GM18502 (cell line): ENCODE results near the gene ACTN1.

ENCODE experiments used
- ATAC-seq: cut with Tn5 transposase; IDR thresholded peaks from one replicate; pipeline ENCODE4 v1.9.1; 2021; ENCODE audit warnings: mild to moderate bottlenecking; ENCODE audit not compliant: unreplicated experiment, poor library complexity

Gene ACTN1

DNA sequence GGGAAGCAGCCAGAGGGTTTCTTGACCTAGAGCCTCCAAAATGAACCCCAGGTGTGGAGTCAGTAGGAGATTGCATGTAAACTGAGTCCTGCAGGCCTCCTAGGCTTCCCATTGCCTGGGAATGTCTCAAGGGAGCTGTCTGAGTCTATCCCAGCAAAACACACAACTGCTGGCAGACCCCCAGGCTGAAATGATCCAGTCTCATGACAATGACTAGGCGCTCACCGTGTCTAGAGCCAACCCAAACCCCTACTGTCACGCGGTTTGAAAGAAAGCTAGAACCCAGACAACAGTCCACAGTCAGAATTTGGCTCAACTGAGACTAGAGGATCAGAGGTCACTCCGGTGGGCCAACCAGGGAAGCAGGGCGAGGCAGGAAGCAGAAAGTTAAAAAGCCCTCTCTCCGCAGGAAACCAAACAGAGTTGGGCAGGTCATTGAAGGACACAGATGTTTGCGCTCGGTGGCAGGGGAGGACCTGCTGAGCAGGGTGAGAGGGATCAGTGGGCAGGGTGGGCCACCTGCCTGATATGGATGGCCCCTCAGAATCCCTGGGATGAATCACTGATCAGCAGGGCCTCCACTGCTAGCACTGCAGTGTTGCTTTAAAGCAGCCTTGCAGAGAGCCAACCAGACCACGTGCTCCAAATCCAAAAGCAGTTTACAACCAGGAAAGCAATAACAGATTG is 23.8 kb downstream of the ACTN1 start:
- ATAC-seq: no peak

DNA sequence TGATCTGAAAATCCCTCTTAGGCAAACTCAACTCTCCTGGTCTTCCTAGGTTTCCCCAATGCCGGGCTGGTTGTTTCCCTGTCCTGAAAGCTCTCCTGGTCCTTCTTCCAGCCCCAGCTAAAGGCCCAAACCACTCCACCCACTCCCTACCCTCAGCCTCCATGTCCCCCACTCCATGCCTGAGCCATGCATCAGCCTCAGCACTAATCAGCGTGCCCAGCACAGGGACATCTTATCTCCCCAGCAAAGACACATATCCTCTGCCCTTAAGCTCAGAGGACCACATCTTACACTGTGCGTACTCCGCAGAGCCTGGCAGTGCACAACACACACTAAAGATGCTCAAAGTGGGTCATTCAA is 25.9 kb downstream of the ACTN1 start:
- no peak for ATAC-seq

GRCh38 chr14:68952531-68953195 is 26.4 kb downstream of the ACTN1 start:
- ATAC-seq: no peak

DNA sequence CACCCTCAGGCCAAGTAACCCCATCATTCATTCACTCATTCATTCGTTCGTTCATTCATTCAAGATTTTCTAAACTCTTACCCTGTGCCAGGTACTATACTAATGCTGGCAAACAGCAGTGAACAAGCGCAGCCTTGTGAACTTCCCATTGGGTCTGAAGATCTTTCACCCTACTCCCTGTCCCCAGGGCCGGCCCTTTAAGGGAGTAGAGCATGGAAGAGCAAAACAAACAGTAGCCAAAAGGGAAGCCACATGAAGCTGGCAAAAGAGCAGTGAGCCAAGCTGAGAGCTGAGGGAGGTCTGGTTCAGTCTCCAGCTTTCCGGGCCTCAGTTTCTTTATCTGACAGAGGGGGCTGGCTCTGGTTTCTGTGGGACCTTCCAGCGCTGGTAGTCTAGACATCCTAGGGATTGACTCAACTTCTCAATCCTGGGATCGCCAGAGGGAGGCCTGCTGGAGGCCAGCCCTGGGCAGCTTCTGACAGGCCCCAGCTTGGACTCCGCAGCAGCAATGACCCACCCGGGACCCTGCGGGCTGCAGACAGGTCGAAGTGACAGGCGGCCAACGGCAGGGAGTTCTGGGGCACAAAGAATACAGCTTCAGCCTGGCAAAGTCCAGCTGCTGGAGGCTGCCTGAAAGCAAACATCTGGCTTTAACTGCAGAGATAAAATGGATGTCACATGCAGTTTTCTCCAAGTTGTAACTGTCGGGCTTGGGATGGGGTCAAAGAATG is 27.1 kb downstream of the ACTN1 start:
- ATAC-seq: no peak

GRCh38 chr14:68951035-68951797 is 27.9 kb downstream of the ACTN1 start:
- ATAC-seq: no peak

- no peak for ATAC-seq
Measured at GRCh38 chr14:68950111-68950510, 29.0 kb downstream of the ACTN1 start.

DNA sequence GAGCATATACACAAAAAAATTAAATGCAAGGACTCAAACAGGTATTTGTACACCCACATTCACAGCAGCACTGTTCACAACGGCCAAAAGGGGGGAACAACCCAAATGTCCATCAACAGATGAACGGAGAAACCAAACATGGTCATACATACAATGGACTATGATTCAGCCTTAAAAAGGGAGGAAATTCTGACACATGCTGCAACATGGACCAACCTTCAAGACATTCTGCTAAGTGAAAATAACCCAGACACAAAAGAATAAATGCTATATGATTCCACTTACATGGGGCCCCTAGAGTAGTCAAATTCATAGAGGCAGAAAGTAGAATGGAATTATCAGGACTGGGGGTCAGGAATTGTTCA is 29.5 kb downstream of the ACTN1 start:
- no peak for ATAC-seq

GRCh38 chr14:68948686-68949600 is 30.2 kb downstream of the ACTN1 start:
- ATAC-seq: no peak

GRCh38 chr14:68947802-68948201 is 31.3 kb downstream of the ACTN1 start:
- ATAC-seq: no peak

- no peak for ATAC-seq
Measured at GRCh38 chr14:68946489-68946822, 32.6 kb downstream of the ACTN1 start.

GRCh38 chr14:68945585-68946488 is 33.3 kb downstream of the ACTN1 start:
- no peak for ATAC-seq

- ATAC-seq: no peak
Measured at GRCh38 chr14:68945190-68945584, 33.9 kb downstream of the ACTN1 start.

DNA sequence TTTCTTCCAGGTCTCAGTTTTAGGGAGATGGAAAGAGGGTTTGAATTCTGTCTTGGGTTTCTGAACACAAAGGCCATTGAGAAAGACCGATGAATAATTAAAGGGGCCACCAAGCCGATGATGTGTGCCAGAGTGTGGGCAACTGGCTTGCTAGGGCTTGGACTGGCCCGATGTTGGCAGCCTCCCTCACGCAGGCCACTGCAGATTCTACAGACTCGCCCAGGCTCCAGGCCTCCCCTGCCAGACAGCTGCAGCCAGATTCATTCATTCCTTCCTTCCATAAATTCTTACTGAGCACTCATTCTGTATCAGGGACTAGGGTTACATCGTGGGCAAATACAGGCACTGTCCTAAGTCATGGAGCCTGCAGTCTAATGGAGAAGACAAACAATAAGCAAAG is 34.9 kb downstream of the ACTN1 start:
- no peak for ATAC-seq

DNA sequence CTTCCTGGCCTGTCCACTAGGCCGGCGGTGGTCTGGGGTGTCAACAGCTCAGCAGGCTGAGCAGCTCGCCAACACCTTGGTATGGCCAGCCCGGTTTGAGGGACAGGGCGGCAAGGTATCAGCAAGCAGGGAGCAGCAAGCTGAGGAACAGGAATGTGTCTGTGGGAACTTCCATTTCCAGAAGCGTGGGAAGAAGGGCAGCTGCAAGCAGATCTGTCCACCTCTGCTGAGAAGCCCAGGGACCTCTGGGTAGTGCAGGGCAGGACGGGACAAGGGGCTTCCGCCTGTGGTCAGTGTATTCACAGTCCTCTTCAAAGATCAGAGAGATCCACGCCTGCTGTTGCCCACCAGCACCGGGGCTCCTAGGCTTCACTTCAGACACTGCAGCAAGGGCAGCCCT is 36.0 kb downstream of the ACTN1 start:
- no peak for ATAC-seq

- no peak for ATAC-seq
Measured at GRCh38 chr14:68942296-68943035, 36.6 kb downstream of the ACTN1 start.

- no peak for ATAC-seq
Measured at GRCh38 chr14:68941820-68942219, 37.3 kb downstream of the ACTN1 start.

DNA sequence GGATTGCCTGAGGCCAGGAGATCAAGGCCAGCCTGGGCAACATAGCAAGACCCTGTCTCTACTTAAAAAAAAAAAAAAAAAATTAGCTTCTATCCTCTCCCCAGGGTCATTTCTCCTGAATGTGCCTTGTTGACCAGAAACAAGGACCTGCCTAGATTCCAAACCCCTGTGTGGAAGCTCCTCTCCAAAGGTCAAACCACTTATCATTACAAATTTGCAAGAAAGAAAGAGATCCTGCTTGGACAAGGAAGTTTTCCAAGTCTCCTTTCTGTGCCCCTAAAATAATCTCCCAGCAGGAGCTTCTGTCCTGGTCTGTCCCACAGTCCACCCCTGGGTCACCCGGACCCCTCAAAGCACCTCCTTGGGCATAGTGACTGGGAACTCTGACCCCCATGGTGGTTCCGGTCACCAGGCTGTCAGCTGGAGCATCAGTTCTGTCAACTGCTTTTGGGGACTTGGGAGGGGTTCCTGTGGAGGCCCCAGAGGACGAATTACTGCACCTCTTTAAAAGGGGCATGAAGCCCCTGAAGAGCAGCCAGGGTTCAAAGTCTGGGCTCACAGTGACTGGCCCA is 38.4 kb downstream of the ACTN1 start:
- ATAC-seq: no peak
